HepG2 (cell line): ENCODE data around the gene DAB2IP. TPM values are rescaled to one million over a fixed set of nuclear protein-coding genes. Genes with fewer than 3 reads are reported as not detected.

ENCODE experiments used
- DBP ChIP-seq: sonication (generic); formaldehyde crosslinking; IDR thresholded peaks from 2 replicates; pipeline ENCODE4 v1.4.0; 2020; ENCODE audit warnings: missing genetic modification reagents; ENCODE audit errors: not compliant biosample characterization
- HDAC1 ChIP-seq: sonication (generic); formaldehyde crosslinking; IDR thresholded peaks from 2 replicates; pipeline ENCODE4 v1.5.1; 2020; ENCODE audit warnings: mild to moderate bottlenecking, missing genetic modification reagents
- HES4 ChIP-seq: sonication (generic); formaldehyde crosslinking; IDR thresholded peaks from 2 replicates; pipeline ENCODE4 v1.9.0; 2021; ENCODE audit warnings: mild to moderate bottlenecking, missing genetic modification reagents, borderline replicate concordance
- NR0B2 ChIP-seq: sonication (generic); formaldehyde crosslinking; IDR thresholded peaks from 2 replicates; pipeline ENCODE4 v1.4.0; 2020; ENCODE audit warnings: mild to moderate bottlenecking, missing genetic modification reagents
- NR2C2 ChIP-seq: sonication (generic); formaldehyde crosslinking; IDR thresholded peaks from 2 replicates; pipeline ENCODE4 v1.4.0; 2020; ENCODE audit warnings: missing genetic modification reagents, mild to moderate bottlenecking, moderate library complexity, borderline replicate concordance
- RAD21 ChIP-seq: fragments of 450-650 bp; formaldehyde crosslinking; IDR thresholded peaks from 2 replicates; pipeline ENCODE4 v1.5.0; 2020; ENCODE audit warnings: mild to moderate bottlenecking
- RAD51 ChIP-seq: fragments of 450-650 bp; IDR thresholded peaks from 2 replicates; pipeline ENCODE4 v1.6.1; 2016; ENCODE audit warnings: borderline replicate concordance
- RFX1 ChIP-seq: fragments of 450-650 bp; IDR thresholded peaks from 2 replicates; pipeline ENCODE4 v1.6.1; 2017
- SIN3B ChIP-seq: fragments of 150-350 bp; IDR thresholded peaks from 2 replicates; pipeline ENCODE4 v1.6.1; 2014; ENCODE audit warnings: low read length
- SP5 ChIP-seq: IDR thresholded peaks from 2 replicates; pipeline ENCODE4 v1.6.1; 2016; ENCODE audit warnings: low read depth, borderline replicate concordance
- ZBTB26 ChIP-seq: IDR thresholded peaks from 2 replicates; pipeline ENCODE4 v1.6.1; 2016; ENCODE audit warnings: missing compliant biosample characterization, missing genetic modification reagents, borderline replicate concordance
- ZC3H4 ChIP-seq: sonication (generic); formaldehyde crosslinking; IDR thresholded peaks from 2 replicates; pipeline ENCODE4 v1.4.0; 2020; ENCODE audit warnings: missing genetic modification reagents, borderline replicate concordance
- ZFYVE20 ChIP-seq: sonication (generic); formaldehyde crosslinking; IDR thresholded peaks from 2 replicates; pipeline ENCODE4 v1.8.0; 2023; ENCODE audit warnings: low read depth, mild to moderate bottlenecking, moderate library complexity, missing genetic modification reagents, borderline replicate concordance
- ZMAT3 ChIP-seq: sonication (generic); formaldehyde crosslinking; conservative IDR thresholded peaks from 2 replicates; pipeline ENCODE4 v1.7.0; 2021; ENCODE audit warnings: missing genetic modification reagents
- ZNF121 ChIP-seq: sonication (generic); formaldehyde crosslinking; IDR thresholded peaks from 2 replicates; pipeline ENCODE4 v1.5.0; 2020; ENCODE audit warnings: mild to moderate bottlenecking, missing genetic modification reagents
- ZNF264 ChIP-seq: sonication (generic); formaldehyde crosslinking; IDR thresholded peaks from 2 replicates; pipeline ENCODE4 v1.4.0; 2020; ENCODE audit warnings: missing genetic modification reagents
- ZNF296 ChIP-seq: sonication (generic); formaldehyde crosslinking; conservative IDR thresholded peaks from 2 replicates; pipeline ENCODE4 v1.5.0; 2020; ENCODE audit warnings: mild to moderate bottlenecking, missing genetic modification reagents
- ZNF337 ChIP-seq: sonication (generic); formaldehyde crosslinking; IDR thresholded peaks from 2 replicates; pipeline ENCODE4 v1.5.1; 2020; ENCODE audit warnings: missing genetic modification reagents, low read depth, mild to moderate bottlenecking, borderline replicate concordance
- ZNF562 ChIP-seq: sonication (generic); formaldehyde crosslinking; IDR thresholded peaks from 2 replicates; pipeline ENCODE4 v1.8.0; 2022; ENCODE audit warnings: missing genetic modification reagents, borderline replicate concordance
- ZNF598 ChIP-seq: sonication (generic); formaldehyde crosslinking; IDR thresholded peaks from 2 replicates; pipeline ENCODE4 v1.5.1; 2020; ENCODE audit warnings: mild to moderate bottlenecking, missing genetic modification reagents, borderline replicate concordance
- polyA plus RNA-seq, 8 experiments: library from polyadenylated mRNA; depleted of rRNA in 3 of 8; stranded (reverse) in 7 of 8; unstranded in 1 of 8; fragments of >200 nt; fragmentation: Illumina TruSeq in 4 of 8; extraction: Trizol in 4 of 8; gene quantifications; 2 replicates each; pipeline versions ENCODE4 v1.2.1 to v1.2.3, GENCODE V29; 2011 to 2016; ENCODE audit warnings: low read depth in 4 of 8, missing spikeins in 1 of 8, mixed read lengths in 1 of 8; ENCODE audit not compliant: insufficient read depth in 1 of 8
- total RNA-seq, 5 experiments: library from RNA; depleted of rRNA; stranded (reverse); fragments of >200 nt; fragmentation: Illumina TruSeq; extraction: Trizol; gene quantifications; 2 replicates each; pipeline ENCODE4 v1.2.3, GENCODE V29; 2016; ENCODE audit warnings: low read depth in 1 of 5
- TF ChIP-seq, protein P1 (sequence below): sonication (generic); formaldehyde crosslinking; IDR thresholded peaks from 2 replicates; pipeline ENCODE4 v1.4.0; 2020; ENCODE audit warnings: mild to moderate bottlenecking, missing genetic modification reagents
- TF ChIP-seq, protein P2 (sequence below): sonication (generic); formaldehyde crosslinking; IDR thresholded peaks from 2 replicates; pipeline ENCODE4 v1.8.0; 2022; ENCODE audit warnings: mild to moderate bottlenecking, missing genetic modification reagents, moderate library complexity

DAB2IP gene
- total and polyA plus RNA-seq, 2 of the 13 experiments (the other 11 are each of a cell fraction or from before 2014, with no cell fraction given): 25.3 to 37.9 TPM

- TF ChIP-seq DBP: no peak
- no peak for TF ChIP-seq ZNF121
- TF ChIP-seq, protein P1, sequence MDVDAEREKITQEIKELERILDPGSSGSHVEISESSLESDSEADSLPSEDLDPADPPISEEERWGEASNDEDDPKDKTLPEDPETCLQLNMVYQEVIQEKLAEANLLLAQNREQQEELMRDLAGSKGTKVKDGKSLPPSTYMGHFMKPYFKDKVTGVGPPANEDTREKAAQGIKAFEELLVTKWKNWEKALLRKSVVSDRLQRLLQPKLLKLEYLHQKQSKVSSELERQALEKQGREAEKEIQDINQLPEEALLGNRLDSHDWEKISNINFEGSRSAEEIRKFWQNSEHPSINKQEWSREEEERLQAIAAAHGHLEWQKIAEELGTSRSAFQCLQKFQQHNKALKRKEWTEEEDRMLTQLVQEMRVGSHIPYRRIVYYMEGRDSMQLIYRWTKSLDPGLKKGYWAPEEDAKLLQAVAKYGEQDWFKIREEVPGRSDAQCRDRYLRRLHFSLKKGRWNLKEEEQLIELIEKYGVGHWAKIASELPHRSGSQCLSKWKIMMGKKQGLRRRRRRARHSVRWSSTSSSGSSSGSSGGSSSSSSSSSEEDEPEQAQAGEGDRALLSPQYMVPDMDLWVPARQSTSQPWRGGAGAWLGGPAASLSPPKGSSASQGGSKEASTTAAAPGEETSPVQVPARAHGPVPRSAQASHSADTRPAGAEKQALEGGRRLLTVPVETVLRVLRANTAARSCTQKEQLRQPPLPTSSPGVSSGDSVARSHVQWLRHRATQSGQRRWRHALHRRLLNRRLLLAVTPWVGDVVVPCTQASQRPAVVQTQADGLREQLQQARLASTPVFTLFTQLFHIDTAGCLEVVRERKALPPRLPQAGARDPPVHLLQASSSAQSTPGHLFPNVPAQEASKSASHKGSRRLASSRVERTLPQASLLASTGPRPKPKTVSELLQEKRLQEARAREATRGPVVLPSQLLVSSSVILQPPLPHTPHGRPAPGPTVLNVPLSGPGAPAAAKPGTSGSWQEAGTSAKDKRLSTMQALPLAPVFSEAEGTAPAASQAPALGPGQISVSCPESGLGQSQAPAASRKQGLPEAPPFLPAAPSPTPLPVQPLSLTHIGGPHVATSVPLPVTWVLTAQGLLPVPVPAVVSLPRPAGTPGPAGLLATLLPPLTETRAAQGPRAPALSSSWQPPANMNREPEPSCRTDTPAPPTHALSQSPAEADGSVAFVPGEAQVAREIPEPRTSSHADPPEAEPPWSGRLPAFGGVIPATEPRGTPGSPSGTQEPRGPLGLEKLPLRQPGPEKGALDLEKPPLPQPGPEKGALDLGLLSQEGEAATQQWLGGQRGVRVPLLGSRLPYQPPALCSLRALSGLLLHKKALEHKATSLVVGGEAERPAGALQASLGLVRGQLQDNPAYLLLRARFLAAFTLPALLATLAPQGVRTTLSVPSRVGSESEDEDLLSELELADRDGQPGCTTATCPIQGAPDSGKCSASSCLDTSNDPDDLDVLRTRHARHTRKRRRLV: no peak
- TF ChIP-seq SP5: peak; percentile 60
- no peak for TF ChIP-seq HES4
- TF ChIP-seq ZNF264 (CRISPR knock-in tag): peak; percentile 33; the same call in 1 of the 2 replicates
- TF ChIP-seq NR2C2: no peak
- TF ChIP-seq ZFYVE20: no peak
- no peak for TF ChIP-seq NR0B2
- no peak for TF ChIP-seq RFX1
- TF ChIP-seq, protein P2, sequence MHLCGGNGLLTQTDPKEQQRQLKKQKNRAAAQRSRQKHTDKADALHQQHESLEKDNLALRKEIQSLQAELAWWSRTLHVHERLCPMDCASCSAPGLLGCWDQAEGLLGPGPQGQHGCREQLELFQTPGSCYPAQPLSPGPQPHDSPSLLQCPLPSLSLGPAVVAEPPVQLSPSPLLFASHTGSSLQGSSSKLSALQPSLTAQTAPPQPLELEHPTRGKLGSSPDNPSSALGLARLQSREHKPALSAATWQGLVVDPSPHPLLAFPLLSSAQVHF (CRISPR knock-in tag): no peak
- no peak for TF ChIP-seq RAD51
- no peak for TF ChIP-seq ZNF562 (CRISPR knock-in tag)
- TF ChIP-seq SIN3B: no peak
- TF ChIP-seq ZC3H4 (CRISPR knock-in tag): no peak
- peak; percentile 16 for TF ChIP-seq RAD21 (CRISPR knock-in tag)
- no peak for TF ChIP-seq ZBTB26
- no peak for TF ChIP-seq HDAC1 (CRISPR knock-in tag)
- TF ChIP-seq ZMAT3 (CRISPR knock-in tag): no peak
- TF ChIP-seq ZNF296: no peak
- TF ChIP-seq ZNF337 (CRISPR knock-in tag): peak; percentile 54; the same call in 1 of the 2 replicates
- TF ChIP-seq ZNF598: no peak
Observed at GRCh38 chr9:121743441-121744001, 92.1 kb downstream of the DAB2IP start (continued).
